ENCODE results near the gene SNAP29. TPM values are rescaled to one million over a fixed set of nuclear protein-coding genes. Genes with fewer than 3 reads are reported as not detected.
A peak's percentile ranks its signal among the peaks of the same experiment; 100 is the strongest.

SNAP29 gene
- total and polyA plus RNA-seq, 9 of the 15 experiments (the other 6 are each of a cell fraction or from before 2014, with no cell fraction given) = 19.5 to 250 (median 75.9) TPM

GRCh38 chr22:20862540-20862939 is 3.7 kb downstream of the SNAP29 start:
- H4K20me1 ChIP-seq (replicated peaks; ENCODE audit: control insufficient read depth, insufficient read depth, low read length) = peaks cover 7% of the 10 kb centered on the region
- H3K27ac ChIP-seq (ENCODE audit: extremely low read depth, low read depth, low read length) = no peak overlapping the region
- no peak overlapping the region for H3K4me2 ChIP-seq (ENCODE audit: insufficient read depth, low read length)
- in situ Hi-C loops (cut with MboI) (no loop called here), intact Hi-C loops (cut with micrococcal nuclease) (no loop called here)
- ChIA-PET CTCF (ENCODE audit: low intra/inter-chr PET ratio) (no interaction called here), POLR2A (interaction anchor here (0.6 to 11.8 kb wide), 10 partner anchors 9 to 231 kb away, joined by 3 to 172 read pairs (median 7); partner anchors contain the start of gene CRKL)
- no peak for FAIRE-seq
- no peaks in the 10 kb centered on the region for H3K9me3 ChIP-seq (replicated peaks; ENCODE audit: control insufficient read depth, insufficient read depth, low read depth, low read length)
- H3K9me1 ChIP-seq (ENCODE audit: control insufficient read depth, insufficient read depth, low read length) = peaks cover 12% of the 10 kb centered on the region
- ATAC-seq = no peak
- peaks cover 50% of the 10 kb centered on the region; the same call in 2 of the 3 replicates for H3K36me3 ChIP-seq (ENCODE audit: control insufficient read depth, insufficient read depth, low read length)
- no peak overlapping the region for H2AFZ ChIP-seq (ENCODE audit: low read depth, low read length)
- peak overlapping the region in 1 of 2 experiments; percentile 62; a peak in 1 of 4 replicates for H3K9ac ChIP-seq (ENCODE audit: insufficient read depth in 1 of 2, low read depth in 2 of 2, low read length in 2 of 2)
- TF ChIP-seq COPS2 (conservative IDR thresholded peaks at IDR 0.05) (no peak), MLX (CRISPR knock-in tag; conservative IDR thresholded peaks at IDR 0.05) (peak in 1 of 2 experiments; percentile 73; a peak in 1 of 4 replicates)
- H3K4me1 ChIP-seq (replicated peaks in 1 of 2; ENCODE audit: control insufficient read depth in 2 of 2, insufficient read depth in 2 of 2, low read length in 2 of 2) = peaks cover 63 to 81% of the 10 kb centered on the region in 2 experiments
- H3K27me3 ChIP-seq (ENCODE audit: control insufficient read depth in 2 of 2, insufficient read depth in 2 of 2, low read length in 2 of 2) = no peaks in the 10 kb centered on the region
- H3K4me3 ChIP-seq = no peak overlapping the region
- H3K79me2 ChIP-seq (ENCODE audit: control insufficient read depth, insufficient read depth, low read length) = peaks cover 75% of the 10 kb centered on the region
- 94% methylated on average over 2 of the region's 2 CpGs for WGBS (ENCODE audit: insufficient coverage, low coverage, missing lambda C conversion rate)
- TSS peak; percentile 5 for BruUV-seq (replicated peaks)
- DNase-seq (ENCODE audit: extremely low read depth in 1 of 4, low spot score in 3 of 4) = peak in 1 of 4 experiments; percentile 34

DNA sequence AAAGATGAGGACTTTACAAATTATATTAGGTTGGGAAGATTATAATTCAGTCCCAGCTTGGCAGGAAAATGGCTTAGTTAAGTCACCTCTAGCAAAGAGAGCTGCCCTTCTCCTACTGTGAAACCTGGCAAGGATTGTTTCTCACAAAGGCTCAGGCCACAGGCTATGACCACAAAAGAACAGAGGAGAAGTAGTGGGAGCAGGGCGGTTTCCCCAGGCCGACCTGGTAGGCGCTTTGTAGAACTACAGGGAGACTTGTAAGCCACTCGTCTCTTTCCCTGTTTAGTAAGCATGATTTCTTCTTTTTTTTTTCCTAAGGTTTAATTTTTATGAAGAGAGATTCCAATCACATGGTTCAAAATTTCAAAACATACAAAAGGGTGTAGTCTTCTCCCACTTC is 4.6 kb downstream of the SNAP29 start:
- Histone ChIP-seq H3K9me1 (ENCODE audit: control insufficient read depth, insufficient read depth, low read length) (peaks cover 12% of the 10 kb centered on the region), H3K9ac (ENCODE audit: insufficient read depth in 1 of 2, low read depth in 2 of 2, low read length in 2 of 2) (peak overlapping the region; percentile 0 to 62; a peak in 2 of 4 replicates), H3K9me3 (replicated peaks; ENCODE audit: control insufficient read depth, insufficient read depth, low read depth, low read length) (no peaks in the 10 kb centered on the region), H3K79me2 (ENCODE audit: control insufficient read depth, insufficient read depth, low read length) (peaks cover 74% of the 10 kb centered on the region), H3K4me2 (ENCODE audit: insufficient read depth, low read length) (no peak overlapping the region; the same call in 1 of the 2 replicates), H3K36me3 (ENCODE audit: control insufficient read depth, insufficient read depth, low read length) (peaks cover 50% of the 10 kb centered on the region; the same call in 2 of the 3 replicates), H3K27ac (ENCODE audit: extremely low read depth, low read depth, low read length) (peak overlapping the region; percentile 2; the same call in 1 of the 3 replicates), H2AFZ (ENCODE audit: low read depth, low read length) (no peak overlapping the region), H4K20me1 (replicated peaks; ENCODE audit: control insufficient read depth, insufficient read depth, low read length) (0 out of 2 replicates have a peak, but pooled peaks cover 5% of the 10 kb centered on the region), H3K4me1 (replicated peaks in 1 of 2; ENCODE audit: control insufficient read depth in 2 of 2, insufficient read depth in 2 of 2, low read length in 2 of 2) (peaks cover 67 to 80% of the 10 kb centered on the region in 2 experiments), H3K4me3 (no peak overlapping the region), H3K27me3 (ENCODE audit: control insufficient read depth in 2 of 2, insufficient read depth in 2 of 2, low read length in 2 of 2) (no peaks in the 10 kb centered on the region)
- intact Hi-C loops (cut with micrococcal nuclease) (no loop called here), in situ Hi-C loops (cut with MboI) (no loop called here)
- ChIA-PET CTCF (ENCODE audit: low intra/inter-chr PET ratio) (no interaction called here), POLR2A (interaction anchor here (0.9 to 11.8 kb wide), 8 partner anchors 9 to 60 kb away, joined by 3 to 172 read pairs (median 7); partner anchors contain the start of gene CRKL)
- no TSS peak for BruUV-seq (replicated peaks)
- FAIRE-seq (no peak), DNase-seq (ENCODE audit: extremely low read depth in 1 of 4, low spot score in 3 of 4) (peak in 2 of 4 experiments; percentile 61 to 67), ATAC-seq (no peak)
- WGBS (ENCODE audit: insufficient coverage, low coverage, missing lambda C conversion rate) = 65% methylated on average over 4 of the region's 4 CpGs
- TF ChIP-seq JUND (IDR thresholded peaks at IDR 0.05; ENCODE audit: borderline replicate concordance, low read depth, low read length) (no peak), JUND (tag; IDR thresholded peaks at IDR 0.05; ENCODE audit: borderline replicate concordance, low read depth, low read length) (no peak), HMG20A (CRISPR knock-in tag; conservative IDR thresholded peaks at IDR 0.05) (no peak), MXD1 (CRISPR knock-in tag; IDR thresholded peaks at IDR 0.05; ENCODE audit: borderline replicate concordance, poor library complexity, severe bottlenecking) (no peak), MTA2 (IDR thresholded peaks at IDR 0.05; ENCODE audit: low read depth) (no peak), ELF4 (CRISPR knock-in tag; IDR thresholded peaks at IDR 0.05) (no peak), ZNF354B (CRISPR knock-in tag; IDR thresholded peaks at IDR 0.05) (no peak), NFXL1 (CRISPR knock-in tag; IDR thresholded peaks at IDR 0.05) (no peak), NFYB (IDR thresholded peaks at IDR 0.05; ENCODE audit: extremely low read depth, insufficient read length) (no peak), MAFK (IDR thresholded peaks at IDR 0.05; ENCODE audit: low read length) (no peak)
- TF ChIP-seq, protein P1, sequence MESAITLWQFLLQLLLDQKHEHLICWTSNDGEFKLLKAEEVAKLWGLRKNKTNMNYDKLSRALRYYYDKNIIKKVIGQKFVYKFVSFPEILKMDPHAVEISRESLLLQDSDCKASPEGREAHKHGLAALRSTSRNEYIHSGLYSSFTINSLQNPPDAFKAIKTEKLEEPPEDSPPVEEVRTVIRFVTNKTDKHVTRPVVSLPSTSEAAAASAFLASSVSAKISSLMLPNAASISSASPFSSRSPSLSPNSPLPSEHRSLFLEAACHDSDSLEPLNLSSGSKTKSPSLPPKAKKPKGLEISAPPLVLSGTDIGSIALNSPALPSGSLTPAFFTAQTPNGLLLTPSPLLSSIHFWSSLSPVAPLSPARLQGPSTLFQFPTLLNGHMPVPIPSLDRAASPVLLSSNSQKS (CRISPR knock-in tag; IDR thresholded peaks at IDR 0.05) = no peak
